Globus pallidus (tissue), 1 donor: ENCODE data around the gene NTSR2.
A peak's percentile ranks its signal among the peaks of the same experiment; 100 is the strongest.

Source experiments
- DNase-seq: peaks from one replicate; pipeline ENCODE4 v3.0.0-alpha.2; 2015; ENCODE audit warnings: low spot score

NTSR2 gene

GRCh38 chr2:11657646-11658045 lies 12.3 kb downstream of the NTSR2 start:
- DNase-seq, result peak; percentile 50

- no peak for DNase-seq
Observed at GRCh38 chr2:11657195-11657594, 12.8 kb downstream of the NTSR2 start.

GRCh38 chr2:11656671-11657101 lies 13.3 kb downstream of the NTSR2 start:
- no peak for DNase-seq

- DNase-seq, result no peak
Observed at GRCh38 chr2:11656252-11656651, 13.7 kb downstream of the NTSR2 start.

- no peak for DNase-seq
Observed at GRCh38 chr2:11655495-11655894, 14.5 kb downstream of the NTSR2 start.

GRCh38 chr2:11652553-11652952 lies 17.4 kb downstream of the NTSR2 start:
- DNase-seq, result peak; percentile 80

- no peak for DNase-seq
Observed at GRCh38 chr2:11651856-11652548, 18.0 kb downstream of the NTSR2 start.

- DNase-seq, result no peak
Observed at GRCh38 chr2:11649093-11649492, 20.9 kb downstream of the NTSR2 start.

- peak; percentile 20 for DNase-seq
Observed at GRCh38 chr2:11647834-11648600, 22.0 kb downstream of the NTSR2 start.

- no peak for DNase-seq
Observed at GRCh38 chr2:11646530-11646929, 23.5 kb downstream of the NTSR2 start.

- DNase-seq, result no peak
Observed at GRCh38 chr2:11644293-11644692, 25.7 kb downstream of the NTSR2 start.

- DNase-seq, result no peak
Observed at GRCh38 chr2:11642972-11643371, 27.0 kb downstream of the NTSR2 start.

GRCh38 chr2:11640132-11640531 lies 29.9 kb downstream of the NTSR2 start:
- DNase-seq, result no peak

GRCh38 chr2:11639503-11639902 lies 30.5 kb downstream of the NTSR2 start:
- no peak for DNase-seq

GRCh38 chr2:11637546-11637945 lies 32.4 kb downstream of the NTSR2 start:
- DNase-seq, result no peak

- DNase-seq, result no peak
Observed at GRCh38 chr2:11636593-11637295, 33.3 kb downstream of the NTSR2 start.

GRCh38 chr2:11635141-11635540 lies 34.9 kb downstream of the NTSR2 start:
- no peak for DNase-seq

- DNase-seq, result no peak
Observed at GRCh38 chr2:11634584-11634983, 35.4 kb downstream of the NTSR2 start.

- no peak for DNase-seq
Observed at GRCh38 chr2:11633923-11634478, 36.0 kb downstream of the NTSR2 start.

GRCh38 chr2:11631462-11631861 lies 38.5 kb downstream of the NTSR2 start:
- DNase-seq, result no peak

GRCh38 chr2:11630855-11631254 lies 39.1 kb downstream of the NTSR2 start:
- no peak for DNase-seq

- no peak for DNase-seq
Observed at GRCh38 chr2:11629851-11630250, 40.1 kb downstream of the NTSR2 start.

- DNase-seq, result no peak
Observed at GRCh38 chr2:11629215-11629614, 40.8 kb downstream of the NTSR2 start.
